Raji (cell line): ENCODE data around the gene ADORA1.

Experiments used
- POLR2A ChIP-seq: IDR thresholded peaks from 2 replicates; pipeline ENCODE4 v1.6.1; 2011; ENCODE audit warnings: low read depth, low read length, control low read depth; ENCODE audit not compliant: insufficient read depth

Gene ADORA1

GRCh38 chr1:203207751-203208150 is 80.2 kb downstream of the ADORA1 start:
- TF ChIP-seq POLR2A = no peak

GRCh38 chr1:203208181-203208580 is 80.7 kb downstream of the ADORA1 start:
- no peak for TF ChIP-seq POLR2A

DNA sequence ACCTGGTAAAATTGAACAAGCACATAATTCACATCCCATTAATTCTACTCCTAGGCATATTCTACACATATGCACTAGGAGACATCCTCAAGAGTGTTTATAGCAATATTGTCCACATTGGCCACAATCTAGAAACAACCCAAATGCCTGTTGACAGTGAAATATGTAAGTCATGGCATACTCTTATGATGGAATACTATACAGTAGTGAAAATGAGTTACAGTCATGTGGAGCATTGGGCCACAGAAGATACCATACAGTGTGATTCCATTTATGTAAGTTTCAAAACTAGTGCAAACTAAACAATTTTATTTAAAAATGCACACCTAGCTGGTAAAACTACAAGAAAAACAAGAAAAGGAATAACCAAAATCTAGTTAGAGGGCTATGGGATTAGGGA is 82.8 kb downstream of the ADORA1 start:
- no peak for TF ChIP-seq POLR2A

GRCh38 chr1:203210988-203211387 is 83.5 kb downstream of the ADORA1 start:
- TF ChIP-seq POLR2A = no peak

DNA sequence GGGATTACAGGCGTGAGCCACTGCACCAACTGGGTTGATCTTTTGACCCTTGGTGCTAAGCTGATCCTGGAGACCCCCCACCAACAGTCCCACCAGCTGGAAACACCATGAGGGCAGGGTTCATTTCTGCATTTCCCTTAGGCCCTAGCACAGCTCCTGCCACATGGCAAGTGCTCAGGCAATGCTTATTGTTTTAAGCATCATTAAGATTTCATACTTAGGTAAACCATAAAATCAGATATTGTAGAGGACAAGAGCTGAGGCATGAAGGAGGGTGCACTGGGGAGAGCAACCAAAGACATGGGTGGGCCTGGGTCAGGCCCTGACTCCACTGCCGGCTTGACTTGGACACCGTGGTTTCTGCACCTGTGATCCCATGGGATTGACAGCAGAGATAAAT is 84.3 kb downstream of the ADORA1 start:
- no peak for TF ChIP-seq POLR2A

- no peak for TF ChIP-seq POLR2A
Observed at GRCh38 chr1:203213126-203213525, 85.6 kb downstream of the ADORA1 start.

DNA sequence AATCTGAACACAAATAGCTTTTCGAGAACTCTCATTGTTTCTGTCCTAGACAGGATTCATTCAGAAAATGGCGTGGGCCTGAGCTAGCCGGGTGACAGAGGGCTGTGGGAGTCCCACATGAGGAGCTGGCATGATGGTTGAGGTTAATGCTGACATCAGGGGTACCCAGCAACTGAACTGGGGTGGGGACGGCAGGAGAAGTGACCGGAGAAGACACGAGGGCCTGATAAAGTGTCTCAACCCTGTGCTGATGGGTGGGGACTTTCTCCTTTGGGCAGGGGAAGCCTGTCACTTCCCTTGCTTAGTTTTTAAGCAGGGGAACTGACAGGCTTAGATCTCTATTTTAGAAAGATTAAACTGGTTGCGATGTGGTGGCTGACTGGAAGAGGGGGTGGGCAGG is 87.3 kb downstream of the ADORA1 start:
- no peak for TF ChIP-seq POLR2A

GRCh38 chr1:203215573-203215972 is 88.0 kb downstream of the ADORA1 start:
- TF ChIP-seq POLR2A = no peak

DNA sequence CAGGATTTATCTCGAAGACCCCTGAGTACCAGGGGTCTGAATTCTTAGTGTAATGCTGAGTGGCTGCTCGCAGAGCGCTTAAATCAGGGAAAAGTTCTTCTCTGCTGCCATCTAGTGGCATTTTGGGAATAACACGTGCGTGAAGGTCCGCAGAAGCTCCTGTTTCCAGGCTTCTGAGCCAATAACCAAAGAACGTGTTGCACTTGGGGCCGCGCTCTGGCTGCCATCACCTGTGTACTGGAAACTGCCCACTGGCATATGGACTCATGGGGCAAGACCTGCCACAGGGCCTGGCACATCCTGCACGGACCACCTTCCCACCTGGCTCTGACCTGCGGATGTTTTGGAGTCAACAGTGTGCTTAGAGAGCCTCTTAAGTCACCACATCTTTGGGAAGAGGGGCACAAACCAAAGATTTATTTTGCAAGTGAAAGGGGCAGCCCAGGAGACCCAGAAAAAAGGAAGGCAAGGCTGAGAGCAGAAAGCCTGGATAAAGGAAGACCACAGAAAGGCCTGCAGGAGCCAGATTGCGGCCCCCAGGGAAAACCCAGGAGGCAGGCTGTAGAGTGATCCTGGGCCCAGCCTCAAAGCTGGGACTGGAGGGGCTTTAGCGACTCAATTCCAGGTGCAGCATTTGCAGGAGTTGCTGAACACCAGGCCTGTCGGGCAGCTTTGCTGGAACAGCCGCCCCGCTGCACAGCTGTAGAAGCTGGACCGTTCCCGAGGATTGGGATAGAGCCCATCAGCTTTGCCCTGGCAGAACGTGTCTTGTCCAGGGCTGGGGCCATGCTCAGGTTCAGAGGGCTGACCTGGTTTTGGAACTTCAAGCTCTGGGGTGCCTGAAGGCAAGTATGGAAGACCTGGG is 89.0 kb downstream of the ADORA1 start:
- TF ChIP-seq POLR2A = no peak
